IPS DF 19.7 (cell line): Measurements from ENCODE around the gene ATG7.

Experiments used
- DNase-seq: peaks from one replicate; pipeline ENCODE4 v3.0.0-alpha.2; 2013; ENCODE audit warnings: low read depth, low spot score

ATG7 gene, protein sequence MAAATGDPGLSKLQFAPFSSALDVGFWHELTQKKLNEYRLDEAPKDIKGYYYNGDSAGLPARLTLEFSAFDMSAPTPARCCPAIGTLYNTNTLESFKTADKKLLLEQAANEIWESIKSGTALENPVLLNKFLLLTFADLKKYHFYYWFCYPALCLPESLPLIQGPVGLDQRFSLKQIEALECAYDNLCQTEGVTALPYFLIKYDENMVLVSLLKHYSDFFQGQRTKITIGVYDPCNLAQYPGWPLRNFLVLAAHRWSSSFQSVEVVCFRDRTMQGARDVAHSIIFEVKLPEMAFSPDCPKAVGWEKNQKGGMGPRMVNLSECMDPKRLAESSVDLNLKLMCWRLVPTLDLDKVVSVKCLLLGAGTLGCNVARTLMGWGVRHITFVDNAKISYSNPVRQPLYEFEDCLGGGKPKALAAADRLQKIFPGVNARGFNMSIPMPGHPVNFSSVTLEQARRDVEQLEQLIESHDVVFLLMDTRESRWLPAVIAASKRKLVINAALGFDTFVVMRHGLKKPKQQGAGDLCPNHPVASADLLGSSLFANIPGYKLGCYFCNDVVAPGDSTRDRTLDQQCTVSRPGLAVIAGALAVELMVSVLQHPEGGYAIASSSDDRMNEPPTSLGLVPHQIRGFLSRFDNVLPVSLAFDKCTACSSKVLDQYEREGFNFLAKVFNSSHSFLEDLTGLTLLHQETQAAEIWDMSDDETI

GRCh38 chr3:11271986-11272904 is at the start of gene ATG7:
Gene ATG7, plus strand, starts transcription at chr3:11272397. Its CDS starts 26,299 bp downstream, at chr3:11298696.
- peak; percentile 71 for DNase-seq

- no peak for DNase-seq
These were observed 48.2 kb upstream of the ATG7 start for GRCh38 chr3:11224010-11224409.

- no peak for DNase-seq
These were observed 47.3 kb upstream of the ATG7 start for GRCh38 chr3:11224870-11225229.

GRCh38 chr3:11226042-11226370 is 46.2 kb upstream of the ATG7 start:
- DNase-seq = no peak

DNA sequence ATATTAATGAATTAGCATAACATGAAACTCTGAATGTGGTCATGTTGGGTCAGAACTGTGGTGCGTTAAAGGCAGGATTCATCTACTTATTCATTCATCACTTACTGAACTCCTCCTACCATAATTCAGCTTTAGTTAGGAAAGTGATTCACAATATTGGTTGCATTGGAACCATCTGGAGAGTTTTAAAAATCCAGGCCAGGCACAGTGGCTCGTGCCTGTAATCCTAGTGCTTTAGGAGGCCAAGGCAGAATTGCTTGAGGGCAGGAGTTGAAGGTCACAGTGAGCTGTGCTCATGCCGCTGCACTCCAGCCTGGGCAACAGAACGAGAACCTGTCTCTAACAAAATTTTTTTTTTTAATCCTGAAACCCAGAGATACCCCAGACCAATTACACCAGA is 44.2 kb upstream of the ATG7 start:
- no peak for DNase-seq

DNA sequence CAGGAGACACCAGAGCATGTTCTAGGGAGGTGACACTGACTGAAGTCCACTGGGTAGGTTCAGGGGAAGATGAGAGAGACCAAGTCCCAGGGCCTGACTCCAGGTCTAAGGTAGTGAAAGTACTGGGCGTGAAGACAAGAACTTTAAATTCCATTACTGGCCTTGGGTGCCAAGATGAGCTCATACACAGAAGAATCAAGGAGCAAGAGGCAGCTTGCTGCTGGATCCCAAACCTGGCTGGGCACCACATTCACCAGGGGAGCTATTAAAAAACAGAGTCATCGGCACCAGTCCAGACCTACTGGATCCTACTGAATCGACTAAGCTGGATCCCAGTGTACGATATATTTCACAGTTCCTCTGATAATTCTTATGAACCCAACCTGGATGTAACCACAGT is 42.1 kb upstream of the ATG7 start:
- no peak for DNase-seq

DNA sequence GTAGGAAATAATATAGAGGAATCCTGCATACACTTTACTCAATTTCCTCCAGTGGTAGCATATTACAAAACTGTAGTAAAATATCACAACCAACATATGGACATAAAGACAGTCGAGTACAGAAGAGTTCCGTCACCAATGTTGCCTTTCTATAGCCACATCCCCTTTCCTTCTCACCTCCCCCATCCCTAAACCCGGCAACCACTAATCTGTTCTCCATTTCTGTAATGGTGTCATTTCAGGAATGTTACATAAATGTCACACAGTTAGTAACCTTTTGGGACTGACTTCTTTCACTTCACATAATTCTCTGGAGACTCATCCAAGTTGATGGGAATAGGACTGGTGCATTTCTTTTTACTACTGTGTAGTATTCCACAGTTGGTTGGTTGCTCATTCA is 41.4 kb upstream of the ATG7 start:
- no peak for DNase-seq

GRCh38 chr3:11235385-11235784 is 36.8 kb upstream of the ATG7 start:
- no peak for DNase-seq

DNA sequence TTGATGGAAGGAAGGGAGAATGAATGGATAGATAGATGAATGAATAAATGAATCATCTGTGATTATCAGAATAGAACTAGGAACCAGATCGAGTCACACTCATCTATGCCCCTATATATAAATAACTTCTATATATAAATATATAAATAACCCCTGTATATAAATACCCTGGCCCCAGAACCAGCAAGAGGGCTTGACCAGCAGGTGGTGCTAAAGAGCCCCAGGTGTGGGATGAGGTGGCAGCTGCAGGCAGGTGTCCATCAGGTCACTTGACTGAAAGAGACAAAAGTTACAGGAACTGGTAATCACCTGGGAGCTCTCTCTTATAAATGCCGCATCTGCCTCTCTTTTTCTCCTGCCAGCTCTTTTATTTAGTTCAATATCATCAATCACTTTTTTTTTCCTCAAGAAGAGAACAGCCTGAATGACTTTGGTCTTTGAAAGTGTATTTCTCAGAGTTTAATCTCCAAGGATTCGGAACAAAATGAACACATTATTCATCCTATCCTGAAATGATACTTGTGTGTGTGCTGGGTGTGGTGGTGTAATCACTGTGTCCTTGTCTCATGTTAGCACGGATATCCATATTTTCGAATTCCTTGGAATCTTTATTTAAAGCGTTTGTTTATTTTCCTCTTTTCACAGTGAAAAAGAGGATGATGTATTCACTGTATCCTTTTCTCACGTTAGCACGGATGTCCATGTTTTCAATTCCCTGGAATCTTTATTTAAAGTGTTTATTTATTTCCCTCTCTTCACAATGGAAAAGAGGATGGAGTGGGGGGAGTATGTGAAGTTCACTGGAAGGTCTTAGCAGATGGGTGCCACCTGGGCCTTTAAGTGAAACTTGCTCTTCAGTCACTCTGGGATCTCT is 35.4 kb upstream of the ATG7 start:
- DNase-seq = peak; percentile 28

DNA sequence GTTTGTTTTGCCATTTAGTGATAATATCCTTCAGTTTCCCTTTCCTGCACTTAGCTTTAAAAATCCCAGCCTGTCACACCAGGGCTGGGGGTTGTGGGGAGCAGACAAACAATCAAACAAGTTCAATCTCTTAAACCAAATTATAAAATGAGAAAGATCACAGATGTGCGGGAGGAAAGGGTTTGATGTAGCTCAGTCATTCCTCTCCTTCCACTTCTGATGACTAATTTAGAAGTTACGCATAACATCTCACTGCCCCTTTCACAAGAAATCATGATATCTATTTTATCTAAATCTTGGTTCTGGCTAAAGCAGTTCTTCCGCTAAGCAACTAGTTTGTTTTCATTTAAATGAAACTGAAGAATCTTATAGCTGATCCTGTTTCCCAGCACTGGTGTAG is 34.1 kb upstream of the ATG7 start:
- DNase-seq = no peak

GRCh38 chr3:11238880-11239279 is 33.3 kb upstream of the ATG7 start:
- no peak for DNase-seq

DNA sequence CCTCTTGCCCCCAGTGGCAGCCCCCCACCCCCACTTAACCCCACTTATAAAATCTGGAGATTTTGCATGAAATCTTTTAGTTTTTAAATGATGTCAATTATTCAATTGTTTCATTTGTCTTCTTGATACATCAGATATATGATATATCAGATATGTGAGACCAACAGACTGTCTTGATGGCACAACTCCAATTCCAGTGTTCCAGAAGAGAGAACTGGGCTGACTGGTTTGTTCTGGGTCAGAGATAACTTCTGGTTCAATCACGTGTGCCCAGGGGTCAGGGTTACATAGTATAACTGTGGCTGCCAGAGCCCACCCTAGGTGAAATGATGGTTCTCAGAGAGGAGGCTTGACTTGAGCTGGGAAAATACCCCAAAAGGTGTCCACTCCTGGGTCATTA is 32.4 kb upstream of the ATG7 start:
- DNase-seq = no peak

DNA sequence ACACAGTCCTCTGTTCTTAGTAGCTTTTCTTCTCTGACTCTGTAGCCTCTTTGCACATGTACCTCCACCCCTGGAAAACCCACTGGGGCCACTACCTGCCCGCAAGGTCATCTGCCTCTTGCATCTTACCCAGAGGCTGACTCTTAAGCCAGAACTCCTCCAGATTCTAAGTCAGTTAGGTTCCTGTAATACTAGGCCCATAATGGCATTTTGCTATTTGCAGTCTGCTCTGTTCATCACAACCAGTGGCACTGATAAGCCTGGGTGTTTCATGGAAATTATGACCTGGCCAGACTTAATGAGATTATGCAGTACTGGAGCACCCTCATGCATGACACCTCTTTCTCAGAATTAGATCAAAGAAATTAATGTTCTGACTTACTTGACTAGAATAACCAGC is 31.7 kb upstream of the ATG7 start:
- DNase-seq = no peak

DNA sequence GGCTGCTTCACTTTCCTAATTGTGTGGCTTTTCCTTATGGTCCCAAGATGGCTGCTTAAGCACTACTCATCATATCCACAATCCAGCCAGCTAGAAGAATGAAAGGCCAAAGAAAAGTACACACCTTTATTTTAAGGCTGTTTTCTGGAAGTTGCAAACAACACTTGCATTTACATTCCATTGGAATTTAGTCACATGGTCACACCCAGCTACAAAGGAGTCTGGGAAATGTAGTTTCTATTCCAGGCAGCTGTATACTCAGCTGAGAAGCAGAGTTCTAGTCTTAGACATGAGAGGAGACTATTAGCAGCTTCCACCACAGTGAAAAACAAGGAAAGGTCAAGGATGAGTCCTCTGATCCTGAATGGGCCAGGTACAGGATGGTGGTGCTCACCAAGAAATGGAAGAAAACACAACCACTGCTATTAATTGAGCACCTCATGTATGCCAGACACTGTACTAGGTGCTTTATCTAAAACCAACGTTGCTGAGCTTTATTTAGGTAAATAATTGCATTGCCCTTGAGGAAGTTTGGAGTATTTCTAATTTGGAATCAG is 28.0 kb upstream of the ATG7 start:
- DNase-seq = no peak

- no peak for DNase-seq
These were observed 26.9 kb upstream of the ATG7 start for GRCh38 chr3:11245276-11245675.

DNA sequence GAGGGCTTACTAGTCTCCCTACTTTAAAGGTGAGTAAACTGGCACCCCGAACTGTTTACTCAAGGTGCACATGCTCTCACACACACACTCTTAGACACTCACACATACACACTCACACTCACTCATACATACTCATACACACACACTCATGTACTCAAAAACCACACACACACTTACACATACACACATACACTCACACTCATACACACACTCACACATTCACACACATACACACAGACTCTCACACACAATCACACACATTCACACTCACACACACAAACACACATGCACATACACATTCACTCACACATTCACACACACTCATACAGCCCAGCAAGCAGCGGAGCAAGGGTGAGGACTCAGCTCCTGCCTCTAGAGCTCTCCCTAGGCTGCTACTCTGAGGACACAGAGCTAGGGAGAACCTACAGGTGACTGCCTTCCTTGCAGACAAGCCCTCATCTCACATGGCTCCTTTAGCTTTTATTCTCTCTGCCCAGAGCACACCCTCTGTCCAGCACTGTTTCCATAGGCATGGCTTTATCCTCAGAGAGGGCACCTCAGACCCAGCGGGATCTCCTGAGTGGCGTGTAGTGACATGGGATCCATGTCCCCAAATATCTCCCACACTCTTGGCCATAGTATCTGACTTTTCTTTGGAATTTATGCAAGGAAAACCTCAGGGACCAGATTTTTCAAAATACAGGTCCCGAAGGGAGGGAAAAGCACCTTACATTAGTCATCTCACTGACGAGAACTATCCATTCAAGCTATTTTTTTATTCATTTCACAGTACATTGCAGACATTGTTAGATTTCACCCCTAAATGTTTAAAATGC is 26.2 kb upstream of the ATG7 start:
- DNase-seq = no peak

DNA sequence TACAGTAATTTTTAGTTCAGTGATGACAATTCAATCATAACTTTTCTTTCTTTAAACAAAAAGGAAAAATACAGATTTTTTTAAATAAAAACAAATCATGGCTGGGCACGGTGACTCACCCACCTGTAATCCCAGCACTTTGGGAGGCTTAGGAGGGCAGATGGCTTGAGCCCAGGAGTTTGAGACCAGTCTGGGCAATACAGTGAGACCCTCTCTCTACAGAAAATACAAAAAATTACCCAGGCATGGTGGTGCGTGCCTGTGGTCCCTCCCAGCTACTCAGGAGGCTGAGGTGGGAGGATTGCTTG is 25.6 kb upstream of the ATG7 start:
- DNase-seq = no peak

DNA sequence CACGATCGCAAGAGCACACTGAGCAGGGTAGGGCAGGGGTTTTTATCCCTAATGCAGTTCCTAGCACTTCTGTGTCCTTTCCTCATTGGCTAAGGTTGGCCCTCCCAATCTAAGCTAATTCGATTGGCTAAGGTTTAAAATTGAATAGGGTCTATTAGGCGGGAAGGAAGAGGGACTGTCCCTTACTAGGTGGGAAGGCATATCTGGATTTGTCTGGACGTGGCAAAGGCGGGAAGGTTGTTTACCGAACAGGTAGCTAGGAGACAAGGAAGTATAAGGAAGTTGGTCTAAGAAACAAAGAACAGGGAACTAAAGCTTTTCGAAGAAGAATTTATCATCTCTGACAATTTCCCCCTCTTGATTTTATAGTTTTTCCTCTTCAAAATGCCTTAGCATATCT is 24.8 kb upstream of the ATG7 start:
- no peak for DNase-seq

GRCh38 chr3:11248596-11248995 is 23.6 kb upstream of the ATG7 start:
- DNase-seq = no peak
